Esophagus muscularis mucosa (tissue), 4 donors: ENCODE data around the gene GRB7.

Source experiments
- EP300 ChIP-seq: sonication (generic); formaldehyde crosslinking; IDR thresholded peaks from one replicate; pipeline ENCODE4 v1.6.1; 2017; ENCODE audit warnings: antibody characterized with exemption
- POLR2AphosphoS5 ChIP-seq, 2 donors: sonication (generic); formaldehyde crosslinking; IDR thresholded peaks; one replicate each; pipeline ENCODE4 v1.6.1; 2017; ENCODE audit warnings: antibody characterized with exemption in 2 of 2
- TF ChIP-seq, protein P1 (sequence below), 3 experiments: fragments of 200-600 bp in 2 of 3; fragments of 450-650 bp in 1 of 3; sonication (generic) in 2 of 3; IDR thresholded peaks; one replicate each; pipeline ENCODE4 v1.5.1; 2017 to 2019; ENCODE audit warnings: antibody characterized with exemption in 3 of 3, mild to moderate bottlenecking in 2 of 3, moderate library complexity in 1 of 3

DNA sequence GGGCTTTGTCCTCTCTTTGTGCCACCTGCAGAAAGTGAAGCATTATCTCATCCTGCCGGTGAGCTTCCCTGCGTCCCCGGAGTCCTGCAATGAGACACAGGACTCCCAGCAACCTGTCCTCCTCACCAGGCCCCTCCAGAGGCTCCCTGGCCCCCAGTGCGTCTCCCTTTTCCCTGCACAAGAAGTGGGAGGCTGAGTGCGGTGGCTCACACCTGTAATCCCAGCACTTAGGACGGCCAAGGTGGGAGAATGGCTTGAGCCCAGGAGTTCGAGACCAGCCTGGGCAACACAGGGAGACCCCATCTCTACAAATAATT is 8.4 kb downstream of the GRB7 start:
- TF ChIP-seq EP300 (no peak), POLR2AphosphoS5 (IDR thresholded peaks at IDR 0.05) (no peak)
- TF ChIP-seq, protein P1, sequence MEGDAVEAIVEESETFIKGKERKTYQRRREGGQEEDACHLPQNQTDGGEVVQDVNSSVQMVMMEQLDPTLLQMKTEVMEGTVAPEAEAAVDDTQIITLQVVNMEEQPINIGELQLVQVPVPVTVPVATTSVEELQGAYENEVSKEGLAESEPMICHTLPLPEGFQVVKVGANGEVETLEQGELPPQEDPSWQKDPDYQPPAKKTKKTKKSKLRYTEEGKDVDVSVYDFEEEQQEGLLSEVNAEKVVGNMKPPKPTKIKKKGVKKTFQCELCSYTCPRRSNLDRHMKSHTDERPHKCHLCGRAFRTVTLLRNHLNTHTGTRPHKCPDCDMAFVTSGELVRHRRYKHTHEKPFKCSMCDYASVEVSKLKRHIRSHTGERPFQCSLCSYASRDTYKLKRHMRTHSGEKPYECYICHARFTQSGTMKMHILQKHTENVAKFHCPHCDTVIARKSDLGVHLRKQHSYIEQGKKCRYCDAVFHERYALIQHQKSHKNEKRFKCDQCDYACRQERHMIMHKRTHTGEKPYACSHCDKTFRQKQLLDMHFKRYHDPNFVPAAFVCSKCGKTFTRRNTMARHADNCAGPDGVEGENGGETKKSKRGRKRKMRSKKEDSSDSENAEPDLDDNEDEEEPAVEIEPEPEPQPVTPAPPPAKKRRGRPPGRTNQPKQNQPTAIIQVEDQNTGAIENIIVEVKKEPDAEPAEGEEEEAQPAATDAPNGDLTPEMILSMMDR (IDR thresholded peaks at IDR 0.05): no peak
